SU-DHL-6 (cell line): ENCODE results near the gene SOX13.

Experiments used
- H2AFZ ChIP-seq: fragments of 200-600 bp; sonication (generic); 2 replicates; pipeline ENCODE4 v1.6.1; 2014; ENCODE audit warnings: low read depth, mild to moderate bottlenecking, moderate library complexity, mixed read lengths, antibody characterized with exemption, low read length; ENCODE audit not compliant: severe bottlenecking
- H3F3A ChIP-seq: fragments of 200-600 bp; shearing (Covaris generic); 2 replicates; pipeline ENCODE4 v1.6.0; 2016; ENCODE audit warnings: antibody characterized with exemption, mild to moderate bottlenecking; ENCODE audit not compliant: insufficient read depth
- H3K27ac ChIP-seq: fragments of 200-600 bp; sonication (generic); 2 replicates; pipeline ENCODE4 v1.5.1; 2016; ENCODE audit warnings: low read depth, mild to moderate bottlenecking, low read length, moderate library complexity, mixed read lengths
- H3K27me3 ChIP-seq: fragments of 200-600 bp; sonication (generic), shearing (Covaris generic); 2 replicates; pipeline ENCODE4 v1.6.0; 2014; ENCODE audit warnings: mild to moderate bottlenecking, low read length
- H3K36me3 ChIP-seq: fragments of 200-600 bp; sonication (generic); 2 replicates; pipeline ENCODE4 v1.6.1; 2014; ENCODE audit warnings: mild to moderate bottlenecking, low read length, mixed read lengths
- H3K4me2 ChIP-seq: fragments of 300-600, 200-600 bp; shearing (Covaris generic), sonication (generic); 2 replicates; pipeline ENCODE4 v1.6.0; 2014; ENCODE audit warnings: low read length, low read depth, mild to moderate bottlenecking; ENCODE audit not compliant: poor library complexity, severe bottlenecking
- H3K4me3 ChIP-seq: fragments of 200-600 bp; sonication (generic); 2 replicates; pipeline ENCODE4 v1.5.1; 2014; ENCODE audit warnings: antibody characterized with exemption, low read length, mild to moderate bottlenecking, mixed read lengths; ENCODE audit not compliant: insufficient read depth, poor library complexity, severe bottlenecking
- H3K79me2 ChIP-seq: fragments of 200-600 bp; sonication (generic); 2 replicates; pipeline ENCODE4 v1.6.1; 2014; ENCODE audit warnings: mild to moderate bottlenecking, low read length, moderate library complexity; ENCODE audit not compliant: insufficient read depth
- H3K9ac ChIP-seq: fragments of 200-600 bp; sonication (generic); 2 replicates; pipeline ENCODE4 v1.7.0; 2014; ENCODE audit warnings: mild to moderate bottlenecking, low read length
- H3K9me2 ChIP-seq: fragments of 200-600 bp; sonication (generic); replicated peaks from 2 replicates; pipeline ENCODE4 v1.6.1; 2014; ENCODE audit warnings: low read length; ENCODE audit not compliant: insufficient read depth
- H3K9me3 ChIP-seq: fragments of 200-600 bp; sonication (generic); 2 replicates; pipeline ENCODE4 v1.6.1; 2014; ENCODE audit warnings: low read length, mixed read lengths; ENCODE audit not compliant: insufficient read depth
- H4K20me1 ChIP-seq: fragments of 200-600 bp; sonication (generic); 2 replicates; pipeline ENCODE4 v1.6.1; 2014; ENCODE audit warnings: low read depth, mild to moderate bottlenecking, antibody characterized with exemption, low read length, moderate library complexity, mixed read lengths
- CTCF ChIP-seq: fragments of 200-600 bp; sonication (generic); IDR thresholded peaks from one replicate; pipeline ENCODE4 v1.5.1; 2017; ENCODE audit warnings: antibody characterized with exemption, mild to moderate bottlenecking, low read length, moderate library complexity; ENCODE audit not compliant: insufficient read depth, poor library complexity, severe bottlenecking
- EZH2phosphoT487 ChIP-seq: fragments of 200-600 bp; sonication (generic), shearing (Covaris generic); conservative IDR thresholded peaks from 2 replicates; pipeline ENCODE4 v1.6.1; 2018; ENCODE audit warnings: mild to moderate bottlenecking, antibody characterized with exemption, low read length, moderate library complexity, mixed read lengths

SOX13 gene

GRCh38 chr1:204142032-204142974 is 69.4 kb downstream of the SOX13 start:
- H3K9ac ChIP-seq: no peak overlapping the region
- no peaks in the 10 kb centered on the region for H3K9me3 ChIP-seq
- H3K4me3 ChIP-seq: no peak overlapping the region
- no peaks in the 10 kb centered on the region for H4K20me1 ChIP-seq
- no peak for TF ChIP-seq EZH2phosphoT487
- TF ChIP-seq CTCF: no peak
- H3K79me2 ChIP-seq: no peaks in the 10 kb centered on the region
- no peaks in the 10 kb centered on the region for H3K27me3 ChIP-seq
- no peak overlapping the region for H3K27ac ChIP-seq
- no peaks in the 10 kb centered on the region for H3K36me3 ChIP-seq
- H3K9me2 ChIP-seq: no peaks in the 10 kb centered on the region
- no peak overlapping the region for H2AFZ ChIP-seq
- H3F3A ChIP-seq: no peaks in the 10 kb centered on the region
- no peak overlapping the region for H3K4me2 ChIP-seq

- no peaks in the 10 kb centered on the region for H3K36me3 ChIP-seq
- H2AFZ ChIP-seq: no peak overlapping the region
- H3K9me2 ChIP-seq: no peaks in the 10 kb centered on the region
- no peak overlapping the region for H3K4me2 ChIP-seq
- H3K27ac ChIP-seq: no peak overlapping the region
- H3K9me3 ChIP-seq: no peaks in the 10 kb centered on the region
- no peaks in the 10 kb centered on the region for H3K79me2 ChIP-seq
- H3K4me3 ChIP-seq: no peak overlapping the region
- no peaks in the 10 kb centered on the region for H3K27me3 ChIP-seq
- H4K20me1 ChIP-seq: no peaks in the 10 kb centered on the region
- no peak overlapping the region for H3K9ac ChIP-seq
- TF ChIP-seq CTCF (no peak), EZH2phosphoT487 (no peak)
- no peaks in the 10 kb centered on the region for H3F3A ChIP-seq
Observed at GRCh38 chr1:204143276-204144041, 70.5 kb downstream of the SOX13 start.

GRCh38 chr1:204145033-204145504 is 72.2 kb downstream of the SOX13 start:
- no peak overlapping the region for H3K9ac ChIP-seq
- no peaks in the 10 kb centered on the region for H3K36me3 ChIP-seq
- H3K4me2 ChIP-seq: no peak overlapping the region
- no peak overlapping the region for H2AFZ ChIP-seq
- no peak overlapping the region for H3K4me3 ChIP-seq
- H3K9me3 ChIP-seq: no peaks in the 10 kb centered on the region
- H3F3A ChIP-seq: no peaks in the 10 kb centered on the region
- H3K9me2 ChIP-seq: no peaks in the 10 kb centered on the region
- H3K27me3 ChIP-seq: no peaks in the 10 kb centered on the region
- no peaks in the 10 kb centered on the region for H3K79me2 ChIP-seq
- TF ChIP-seq CTCF (no peak), EZH2phosphoT487 (no peak)
- H4K20me1 ChIP-seq: no peaks in the 10 kb centered on the region
- no peak overlapping the region for H3K27ac ChIP-seq
